ENCODE results near the gene URI1. TPM values are rescaled to one million over a fixed set of nuclear protein-coding genes. Genes with fewer than 3 reads are reported as not detected.

Gene URI1
- total RNA-seq, 1 experiment from 2014 or later = 56.0 TPM

DNA sequence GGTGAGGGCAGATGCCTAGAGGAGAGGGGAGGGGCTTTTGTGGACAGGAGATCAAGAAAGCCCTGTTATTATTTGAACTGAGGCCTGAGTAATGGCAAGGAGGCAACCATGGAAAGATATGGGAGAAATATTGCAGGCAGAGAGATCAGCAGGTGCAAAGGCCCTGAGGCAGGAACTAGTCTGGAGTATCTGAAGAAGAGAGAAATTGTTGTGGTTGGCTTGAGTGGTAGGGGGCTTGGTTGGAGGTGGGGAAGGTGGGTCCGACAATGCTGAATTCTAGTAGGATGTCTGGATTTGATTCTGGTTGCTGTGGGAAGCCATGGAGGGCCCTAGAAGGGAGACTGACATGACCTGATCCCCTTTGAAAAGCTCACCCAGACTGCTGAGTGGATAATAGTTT, 2.4 kb upstream of the URI1 start:
- TF ChIP-seq EZH2 (IDR thresholded peaks at IDR 0.05; ENCODE audit: low read depth) = no peak
- TF ChIP-seq, protein P1, sequence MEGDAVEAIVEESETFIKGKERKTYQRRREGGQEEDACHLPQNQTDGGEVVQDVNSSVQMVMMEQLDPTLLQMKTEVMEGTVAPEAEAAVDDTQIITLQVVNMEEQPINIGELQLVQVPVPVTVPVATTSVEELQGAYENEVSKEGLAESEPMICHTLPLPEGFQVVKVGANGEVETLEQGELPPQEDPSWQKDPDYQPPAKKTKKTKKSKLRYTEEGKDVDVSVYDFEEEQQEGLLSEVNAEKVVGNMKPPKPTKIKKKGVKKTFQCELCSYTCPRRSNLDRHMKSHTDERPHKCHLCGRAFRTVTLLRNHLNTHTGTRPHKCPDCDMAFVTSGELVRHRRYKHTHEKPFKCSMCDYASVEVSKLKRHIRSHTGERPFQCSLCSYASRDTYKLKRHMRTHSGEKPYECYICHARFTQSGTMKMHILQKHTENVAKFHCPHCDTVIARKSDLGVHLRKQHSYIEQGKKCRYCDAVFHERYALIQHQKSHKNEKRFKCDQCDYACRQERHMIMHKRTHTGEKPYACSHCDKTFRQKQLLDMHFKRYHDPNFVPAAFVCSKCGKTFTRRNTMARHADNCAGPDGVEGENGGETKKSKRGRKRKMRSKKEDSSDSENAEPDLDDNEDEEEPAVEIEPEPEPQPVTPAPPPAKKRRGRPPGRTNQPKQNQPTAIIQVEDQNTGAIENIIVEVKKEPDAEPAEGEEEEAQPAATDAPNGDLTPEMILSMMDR (conservative IDR thresholded peaks at IDR 0.05) = no peak
- no peak for DNase-seq
- intact Hi-C loops (cut with micrococcal nuclease; ENCODE audit: unreplicated experiment) = no loop called here
- no peaks in the 10 kb centered on the region for H3K9me2 ChIP-seq (ENCODE audit: insufficient read depth)
- no peaks in the 10 kb centered on the region for H3K27me3 ChIP-seq (ENCODE audit: insufficient read depth, low read depth)
- no TSS peak for BruUV-seq (replicated peaks)
- H3K9me3 ChIP-seq (ENCODE audit: insufficient read depth, low read depth) = no peaks in the 10 kb centered on the region
- H4K20me1 ChIP-seq (ENCODE audit: insufficient read depth) = peaks cover 5% of the 10 kb centered on the region
- H3K4me1 ChIP-seq (replicated peaks; ENCODE audit: insufficient read depth) = peaks cover 12% of the 10 kb centered on the region
- H3K4me3 ChIP-seq = no peak overlapping the region
- H3K27ac ChIP-seq = no peak overlapping the region
- no peak overlapping the region for H2AFZ ChIP-seq
- POLR2A ChIA-PET (ENCODE audit: unreplicated experiment) = no interaction called here
- H3K36me3 ChIP-seq (ENCODE audit: low read depth) = no peaks in the 10 kb centered on the region
- CTCF ChIA-PET = no interaction called here
- no peak overlapping the region for H3K4me2 ChIP-seq
- peaks cover 21% of the 10 kb centered on the region for H3K79me2 ChIP-seq (ENCODE audit: low read depth)
- no peaks in the 10 kb centered on the region for H3F3A ChIP-seq (ENCODE audit: insufficient read depth, low read depth)

DNA sequence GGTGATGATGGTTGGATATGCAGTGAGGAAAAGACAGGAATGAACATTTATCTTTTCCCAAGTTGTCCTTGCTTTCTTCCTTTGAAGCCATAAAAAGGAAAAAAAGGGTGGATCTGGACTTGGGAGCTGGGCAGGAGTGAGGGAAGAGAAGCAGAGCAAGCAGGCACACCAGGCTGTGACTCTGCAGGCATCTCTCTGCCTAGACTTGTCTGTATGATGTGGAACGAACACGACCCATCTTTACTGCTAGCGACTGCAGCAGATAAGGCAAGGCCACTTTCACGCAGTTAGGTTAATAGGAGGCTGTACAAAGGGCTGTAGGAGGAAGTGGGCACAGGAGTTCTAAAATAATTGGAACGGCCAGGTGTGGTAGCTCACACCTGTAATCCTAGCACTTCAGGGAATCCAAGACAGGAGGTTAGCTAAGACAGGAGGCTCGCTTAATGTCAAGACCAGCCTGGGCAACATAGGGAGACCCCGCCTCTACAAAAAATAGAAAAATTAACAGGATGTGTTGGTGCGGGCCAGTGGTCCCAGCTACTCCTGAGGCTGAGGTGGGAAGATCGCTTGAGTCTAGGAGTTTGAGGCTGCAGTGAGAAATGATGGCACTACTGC, 961 bp upstream of the URI1 start:
- Histone ChIP-seq H3K79me2 (ENCODE audit: low read depth) (peaks cover 36% of the 10 kb centered on the region), H3F3A (ENCODE audit: insufficient read depth, low read depth) (no peaks in the 10 kb centered on the region), H3K36me3 (ENCODE audit: low read depth) (no peaks in the 10 kb centered on the region), H3K4me1 (replicated peaks; ENCODE audit: insufficient read depth) (peaks cover 27% of the 10 kb centered on the region), H4K20me1 (ENCODE audit: insufficient read depth) (peaks cover 16% of the 10 kb centered on the region), H2AFZ (no peak overlapping the region), H3K4me3 (no peak overlapping the region; the same call in 1 of the 2 replicates), H3K9me2 (ENCODE audit: insufficient read depth) (0 out of 2 replicates have a peak, but pooled peaks cover 4% of the 10 kb centered on the region), H3K27ac (no peak overlapping the region), H3K4me2 (peak overlapping the region; percentile 89; the same call in 1 of the 2 replicates), H3K27me3 (ENCODE audit: insufficient read depth, low read depth) (no peaks in the 10 kb centered on the region), H3K9me3 (ENCODE audit: insufficient read depth, low read depth) (no peaks in the 10 kb centered on the region)
- no peak for DNase-seq
- no TSS peak for BruUV-seq (replicated peaks)
- ChIA-PET POLR2A (ENCODE audit: unreplicated experiment) (no interaction called here), CTCF (no interaction called here)
- TF ChIP-seq, protein P1 (conservative IDR thresholded peaks at IDR 0.05) = no peak
- TF ChIP-seq EZH2 (IDR thresholded peaks at IDR 0.05; ENCODE audit: low read depth) = no peak
- intact Hi-C loops (cut with micrococcal nuclease; ENCODE audit: unreplicated experiment) = no loop called here

DNA sequence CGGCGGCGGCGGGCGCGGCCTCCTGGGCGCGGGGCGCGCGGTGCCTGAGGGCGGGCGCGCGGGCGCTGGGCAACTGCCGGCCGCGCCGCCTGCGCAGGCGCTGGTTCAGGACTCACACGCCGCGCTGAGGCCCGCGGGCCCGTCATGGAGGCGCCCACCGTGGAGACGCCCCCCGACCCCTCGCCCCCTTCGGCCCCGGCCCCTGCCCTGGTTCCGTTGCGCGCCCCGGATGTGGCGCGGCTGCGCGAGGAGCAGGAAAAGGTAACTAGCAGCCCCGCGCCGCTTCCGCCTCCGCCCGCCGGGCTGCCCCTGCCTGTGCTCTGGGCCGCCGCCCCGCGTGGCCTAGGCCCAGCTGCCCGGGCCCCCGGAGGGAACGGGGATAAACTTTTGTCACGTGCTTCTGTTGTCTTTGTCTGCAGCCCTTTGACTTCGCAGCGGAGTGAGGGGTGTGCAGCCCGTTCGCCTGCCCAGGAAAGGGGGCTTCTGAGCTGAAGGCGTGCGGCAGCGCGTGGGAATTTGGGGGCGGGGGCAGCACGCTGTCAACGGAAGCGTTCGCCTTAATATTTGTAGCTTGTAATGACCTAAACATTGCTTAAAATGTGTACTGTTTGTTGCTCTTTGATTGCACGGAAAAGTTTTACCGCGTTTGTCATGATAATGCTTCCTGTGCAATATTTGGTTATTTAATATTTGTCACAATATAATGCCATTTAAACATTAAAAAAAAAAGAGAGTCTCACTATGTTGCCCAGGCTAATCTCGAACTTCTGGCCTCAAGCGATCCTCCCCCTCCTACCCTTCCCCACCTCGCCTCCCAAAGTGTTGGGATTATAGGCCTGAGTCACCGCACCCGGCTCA, 594 bp downstream of the URI1 start:
- TF ChIP-seq, protein P1 (conservative IDR thresholded peaks at IDR 0.05) = no peak
- TF ChIP-seq EZH2 (IDR thresholded peaks at IDR 0.05; ENCODE audit: low read depth) = no peak
- DNase-seq = peak in 1 of 2 experiments; percentile 60
- no TSS peak for BruUV-seq (replicated peaks)
- Histone ChIP-seq H3K4me3 (peak overlapping the region; percentile 98), H3K9me2 (ENCODE audit: insufficient read depth) (0 out of 2 replicates have a peak, but pooled peaks cover 4% of the 10 kb centered on the region), H3K4me1 (replicated peaks; ENCODE audit: insufficient read depth) (peaks cover 34% of the 10 kb centered on the region), H3K79me2 (ENCODE audit: low read depth) (peaks cover 51% of the 10 kb centered on the region), H3K4me2 (peak overlapping the region; percentile 79), H3K27me3 (ENCODE audit: insufficient read depth, low read depth) (no peaks in the 10 kb centered on the region), H3K9me3 (ENCODE audit: insufficient read depth, low read depth) (no peaks in the 10 kb centered on the region), H3F3A (ENCODE audit: insufficient read depth, low read depth) (no peaks in the 10 kb centered on the region), H2AFZ (peak overlapping the region; percentile 85), H3K27ac (peak overlapping the region; percentile 35), H4K20me1 (ENCODE audit: insufficient read depth) (peaks cover 32% of the 10 kb centered on the region), H3K36me3 (ENCODE audit: low read depth) (no peaks in the 10 kb centered on the region)
- ChIA-PET POLR2A (ENCODE audit: unreplicated experiment) (interaction anchor here (0.7 kb wide), 2 partner anchors 85 to 475 kb away, joined by 6 to 12 read pairs; no protein-coding TSS in a partner anchor), CTCF (interaction anchor here (0.6 to 0.7 kb wide), 3 partner anchors 170 to 218 kb away, joined by 3 to 8 read pairs (median 4); no protein-coding TSS in a partner anchor)
- intact Hi-C loops (cut with micrococcal nuclease; ENCODE audit: unreplicated experiment) = no loop called here

Measured in PC-9 (cell line).